Activated T-cell treated with anti-CD3 and anti-CD28 coated beads, Interleukin-2, amount 50 U/mL, for 4 hours (primary cell): ENCODE measurements around the gene KLRC3. TPM values are rescaled to one million over a fixed set of nuclear protein-coding genes. Genes with fewer than 3 reads are reported as not detected.
"Not testable (repeated sequence)": the region's sequence is repeated elsewhere in the genome, so short reads cannot be mapped to it uniquely, and the experiment has no call there.

Experiments used
- ATAC-seq, 2 donors: fragments of 200-7000 bp; cut with Tn5 transposase; one replicate each; pipeline ENCODE4 v1.10.0; 2021
- DNase-seq: peaks from one replicate; pipeline ENCODE4 v3.0.0-alpha.2; 2020
- H3K27me3 Mint-ChIP-seq: one replicate; pipeline ENCODE4 v1.8.0; 2021; ENCODE audit warnings: low read depth, mixed read lengths
- H3K36me3 Mint-ChIP-seq: one replicate; pipeline ENCODE4 v1.8.0; 2022; ENCODE audit warnings: mixed read lengths; ENCODE audit not compliant: insufficient read depth
- H3K4me1 Mint-ChIP-seq: one replicate; pipeline ENCODE4 v1.8.0; 2021; ENCODE audit warnings: low read depth, mixed read lengths
- H3K4me3 Mint-ChIP-seq: one replicate; pipeline ENCODE4 v1.8.0; 2021; ENCODE audit warnings: mild to moderate bottlenecking, moderate library complexity, mixed read lengths
- H3K9me3 Mint-ChIP-seq: one replicate; pipeline ENCODE4 v1.8.0; 2021; ENCODE audit warnings: mixed read lengths
- total RNA-seq, 3 donors: library from RNA; stranded (reverse); gene quantifications; one replicate each; pipeline ENCODE4 v1.2.1, GENCODE V29; 2021

The KLRC3 gene
- total RNA-seq, 3 donors from 2014 or later: 0.46 to 0.47 TPM; not detected in 1

GRCh38 chr12:10369557-10370415 lies 50.6 kb downstream of the KLRC3 start:
- DNase-seq (no peak), ATAC-seq (no peak)
- Mint-ChIP-seq H3K4me1 (peaks cover 33% of the 10 kb centered on the region), H3K36me3 (peaks cover 7% of the 10 kb centered on the region), H3K9me3 (peaks cover 5% of the 10 kb centered on the region), H3K4me3 (peak overlapping the region; percentile 17), H3K27me3 (no peaks in the 10 kb centered on the region)

- Mint-ChIP-seq H3K27me3 (no peaks in the 10 kb centered on the region), H3K36me3 (peaks cover 7% of the 10 kb centered on the region), H3K9me3 (peaks cover 5% of the 10 kb centered on the region), H3K4me3 (peak overlapping the region; percentile 26), H3K4me1 (peaks cover 28% of the 10 kb centered on the region)
- ATAC-seq (no peak), DNase-seq (no peak)
These were observed 51.9 kb downstream of the KLRC3 start for GRCh38 chr12:10368206-10369171.

GRCh38 chr12:10367714-10368113 lies 52.7 kb downstream of the KLRC3 start:
- H3K4me3 Mint-ChIP-seq, H3K9me3 Mint-ChIP-seq, DNase-seq, ATAC-seq, H3K27me3 Mint-ChIP-seq, H3K36me3 Mint-ChIP-seq: not testable (repeated sequence)
- peaks cover 24% of the 10 kb centered on the region for H3K4me1 Mint-ChIP-seq

- DNase-seq (no peak), ATAC-seq (no peak)
- peaks cover 19% of the 10 kb centered on the region for H3K4me1 Mint-ChIP-seq
- H3K4me3 Mint-ChIP-seq: no peak overlapping the region
- peaks cover 7% of the 10 kb centered on the region for H3K36me3 Mint-ChIP-seq
- H3K9me3 Mint-ChIP-seq: peaks cover 5% of the 10 kb centered on the region
- H3K27me3 Mint-ChIP-seq: no peaks in the 10 kb centered on the region
These were observed 53.5 kb downstream of the KLRC3 start for GRCh38 chr12:10366875-10367274.

GRCh38 chr12:10365696-10366405 lies 54.5 kb downstream of the KLRC3 start:
- peaks cover 22% of the 10 kb centered on the region for H3K4me1 Mint-ChIP-seq
- peaks cover 7% of the 10 kb centered on the region for H3K36me3 Mint-ChIP-seq
- no peaks in the 10 kb centered on the region for H3K27me3 Mint-ChIP-seq
- H3K4me3 Mint-ChIP-seq: no peak overlapping the region
- H3K9me3 Mint-ChIP-seq: peaks cover 5% of the 10 kb centered on the region
- no peak for ATAC-seq
- DNase-seq: no peak

GRCh38 chr12:10364815-10365622 lies 55.4 kb downstream of the KLRC3 start:
- ATAC-seq: peak; percentile 74 to 78
- Mint-ChIP-seq H3K27me3 (no peaks in the 10 kb centered on the region), H3K36me3 (peaks cover 7% of the 10 kb centered on the region), H3K4me3 (no peak overlapping the region), H3K4me1 (peaks cover 17% of the 10 kb centered on the region), H3K9me3 (peaks cover 5% of the 10 kb centered on the region)
- peak; percentile 45 for DNase-seq

GRCh38 chr12:10363914-10364814 lies 56.2 kb downstream of the KLRC3 start:
- Mint-ChIP-seq H3K4me3 (no peak overlapping the region), H3K4me1 (peaks cover 15% of the 10 kb centered on the region), H3K9me3 (peaks cover 5% of the 10 kb centered on the region), H3K27me3 (no peaks in the 10 kb centered on the region), H3K36me3 (peaks cover 7% of the 10 kb centered on the region)
- DNase-seq: no peak
- peak; percentile 58 for ATAC-seq

- H3K4me3 Mint-ChIP-seq: no peak overlapping the region
- no peaks in the 10 kb centered on the region for H3K27me3 Mint-ChIP-seq
- peaks cover 4% of the 10 kb centered on the region for H3K36me3 Mint-ChIP-seq
- no peak for ATAC-seq
- peaks cover 13% of the 10 kb centered on the region for H3K4me1 Mint-ChIP-seq
- peaks cover 5% of the 10 kb centered on the region for H3K9me3 Mint-ChIP-seq
- no peak for DNase-seq
These were observed 56.8 kb downstream of the KLRC3 start for GRCh38 chr12:10363658-10363913.

- Mint-ChIP-seq H3K27me3 (no peaks in the 10 kb centered on the region), H3K9me3 (peaks cover 2% of the 10 kb centered on the region), H3K4me1 (peaks cover 10% of the 10 kb centered on the region), H3K36me3 (no peaks in the 10 kb centered on the region), H3K4me3 (no peak overlapping the region)
- DNase-seq (no peak), ATAC-seq (no peak)
These were observed 57.4 kb downstream of the KLRC3 start for GRCh38 chr12:10362828-10363657.

- peaks cover 9% of the 10 kb centered on the region for H3K4me1 Mint-ChIP-seq
- H3K36me3 Mint-ChIP-seq: no peaks in the 10 kb centered on the region
- ATAC-seq (no peak), DNase-seq (no peak)
- no peaks in the 10 kb centered on the region for H3K27me3 Mint-ChIP-seq
- no peaks in the 10 kb centered on the region for H3K9me3 Mint-ChIP-seq
- H3K4me3 Mint-ChIP-seq: no peak overlapping the region
These were observed 58.1 kb downstream of the KLRC3 start for GRCh38 chr12:10362325-10362724.
